Measurements from ENCODE around the gene SNCB. TPM values are rescaled to one million over a fixed set of nuclear protein-coding genes. Genes with fewer than 3 reads are reported as not detected.

The SNCB gene
- total and polyA plus RNA-seq, 2 of the 8 experiments (the other 6 are each of a cell fraction or from before 2014, with no cell fraction given) = 4.2 to 5.9 TPM

DNA sequence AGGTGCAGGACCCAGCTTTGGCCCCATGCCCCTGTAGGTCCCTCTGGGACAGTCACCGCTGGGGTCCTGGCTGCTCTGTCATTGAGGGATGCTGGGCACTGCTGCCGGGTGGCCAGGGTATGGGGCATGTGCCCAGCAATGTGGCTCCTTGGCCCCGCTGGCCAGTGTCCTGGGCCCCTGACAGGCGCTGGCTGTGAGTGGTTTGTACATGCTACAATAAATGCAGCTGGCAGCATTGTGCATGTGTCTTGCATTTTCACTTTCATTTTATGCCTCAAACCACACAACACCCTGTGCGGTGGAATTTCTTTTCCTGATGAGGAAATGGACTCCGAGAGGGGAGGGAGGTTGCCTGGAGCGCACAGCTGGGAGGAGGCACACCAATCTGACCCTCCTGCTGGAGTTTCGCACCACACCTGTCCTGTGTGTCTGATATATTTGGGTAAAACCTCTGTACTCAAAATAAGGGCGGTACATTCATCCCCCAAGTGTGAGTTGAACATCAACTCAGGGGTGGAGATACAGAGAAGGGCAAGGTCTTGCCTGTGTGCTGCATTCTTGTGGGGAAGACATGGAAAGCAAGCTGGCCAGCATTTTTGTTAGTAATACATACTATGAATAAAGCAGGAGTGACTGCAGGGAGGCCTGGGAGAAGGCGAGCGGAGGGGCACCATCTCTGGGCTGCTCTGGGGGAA lies 28.6 kb upstream of the SNCB start (continued):
- TF ChIP-seq HDAC6 (IDR thresholded peaks at IDR 0.05; ENCODE audit: low read depth, low read length) = no peak
- no peak for TF ChIP-seq CTBP2 (IDR thresholded peaks at IDR 0.05; ENCODE audit: borderline replicate concordance, insufficient read depth, insufficient read length, low read length)
- no peak for TF ChIP-seq SIRT6 (IDR thresholded peaks at IDR 0.05; ENCODE audit: low read length)
- TF ChIP-seq SUZ12 (IDR thresholded peaks at IDR 0.05; ENCODE audit: low read length) = no peak
- no peak for TF ChIP-seq SP4 (IDR thresholded peaks at IDR 0.05; ENCODE audit: low read length)
